Parathyroid adenoma (tissue), 2 donors: ENCODE measurements around the gene TRIM65.

Experiments used
- H2AFZ ChIP-seq: fragments of 300-600 bp; sonication (generic); one replicate; pipeline ENCODE4 v1.7.0; 2017; ENCODE audit warnings: antibody characterized with exemption, mild to moderate bottlenecking
- H3K27ac ChIP-seq: fragments of 300-600 bp; sonication (generic); one replicate; pipeline ENCODE4 v1.7.0; 2017
- H3K27me3 ChIP-seq: fragments of 300-600 bp; sonication (generic); one replicate; pipeline ENCODE4 v1.7.0; 2017; ENCODE audit warnings: low read length; ENCODE audit not compliant: control insufficient read depth, insufficient read depth
- H3K36me3 ChIP-seq: fragments of 300-600 bp; sonication (generic); one replicate; pipeline ENCODE4 v1.7.0; 2017; ENCODE audit warnings: low read length; ENCODE audit not compliant: control insufficient read depth, insufficient read depth
- H3K4me1 ChIP-seq: fragments of 300-600 bp; sonication (generic); one replicate; pipeline ENCODE4 v1.7.0; 2017; ENCODE audit warnings: control low read depth
- H3K4me2 ChIP-seq: fragments of 300-600 bp; sonication (generic); one replicate; pipeline ENCODE4 v1.7.0; 2017; ENCODE audit warnings: low read length
- H3K4me3 ChIP-seq: fragments of 300-600 bp; sonication (generic); one replicate; pipeline ENCODE4 v1.7.0; 2017; ENCODE audit warnings: low read depth, low read length
- H3K79me2 ChIP-seq: fragments of 300-600 bp; sonication (generic); one replicate; pipeline ENCODE4 v1.7.0; 2017; ENCODE audit warnings: control low read depth
- H3K9ac ChIP-seq: fragments of 300-600 bp; sonication (generic); one replicate; pipeline ENCODE4 v1.7.0; 2017; ENCODE audit warnings: mild to moderate bottlenecking
- H3K9me3 ChIP-seq: fragments of 300-600 bp; sonication (generic); one replicate; pipeline ENCODE4 v1.7.0; 2017; ENCODE audit warnings: low read length; ENCODE audit not compliant: control insufficient read depth
- CTCF ChIP-seq: fragments of 300-600 bp; sonication (generic); IDR thresholded peaks from one replicate; pipeline ENCODE4 v1.7.0; 2017; ENCODE audit warnings: antibody characterized with exemption, mild to moderate bottlenecking
- donor health status: primary hyperparathyroidism.

Gene TRIM65

GRCh38 chr17:75842411-75842810, 54.3 kb downstream of the TRIM65 start:
- Histone ChIP-seq H2AFZ (no peak overlapping the region), H3K9me3 (no peaks in the 10 kb centered on the region), H3K27ac (no peak overlapping the region), H3K36me3 (no peaks in the 10 kb centered on the region), H3K9ac (no peak overlapping the region), H3K79me2 (no peaks in the 10 kb centered on the region), H3K27me3 (no peaks in the 10 kb centered on the region), H3K4me3 (no peak overlapping the region), H3K4me2 (no peak overlapping the region), H3K4me1 (peaks cover 8% of the 10 kb centered on the region)
- no peak for TF ChIP-seq CTCF

- peaks cover 8% of the 10 kb centered on the region for H3K4me1 ChIP-seq
- H3K9me3 ChIP-seq = no peaks in the 10 kb centered on the region
- TF ChIP-seq CTCF = no peak
- H3K36me3 ChIP-seq = no peaks in the 10 kb centered on the region
- no peak overlapping the region for H3K4me3 ChIP-seq
- H3K27me3 ChIP-seq = no peaks in the 10 kb centered on the region
- H3K9ac ChIP-seq = no peak overlapping the region
- no peak overlapping the region for H3K4me2 ChIP-seq
- no peaks in the 10 kb centered on the region for H3K79me2 ChIP-seq
- H2AFZ ChIP-seq = no peak overlapping the region
- H3K27ac ChIP-seq = no peak overlapping the region
Measured at GRCh38 chr17:75840799-75841164, 56.0 kb downstream of the TRIM65 start.

DNA sequence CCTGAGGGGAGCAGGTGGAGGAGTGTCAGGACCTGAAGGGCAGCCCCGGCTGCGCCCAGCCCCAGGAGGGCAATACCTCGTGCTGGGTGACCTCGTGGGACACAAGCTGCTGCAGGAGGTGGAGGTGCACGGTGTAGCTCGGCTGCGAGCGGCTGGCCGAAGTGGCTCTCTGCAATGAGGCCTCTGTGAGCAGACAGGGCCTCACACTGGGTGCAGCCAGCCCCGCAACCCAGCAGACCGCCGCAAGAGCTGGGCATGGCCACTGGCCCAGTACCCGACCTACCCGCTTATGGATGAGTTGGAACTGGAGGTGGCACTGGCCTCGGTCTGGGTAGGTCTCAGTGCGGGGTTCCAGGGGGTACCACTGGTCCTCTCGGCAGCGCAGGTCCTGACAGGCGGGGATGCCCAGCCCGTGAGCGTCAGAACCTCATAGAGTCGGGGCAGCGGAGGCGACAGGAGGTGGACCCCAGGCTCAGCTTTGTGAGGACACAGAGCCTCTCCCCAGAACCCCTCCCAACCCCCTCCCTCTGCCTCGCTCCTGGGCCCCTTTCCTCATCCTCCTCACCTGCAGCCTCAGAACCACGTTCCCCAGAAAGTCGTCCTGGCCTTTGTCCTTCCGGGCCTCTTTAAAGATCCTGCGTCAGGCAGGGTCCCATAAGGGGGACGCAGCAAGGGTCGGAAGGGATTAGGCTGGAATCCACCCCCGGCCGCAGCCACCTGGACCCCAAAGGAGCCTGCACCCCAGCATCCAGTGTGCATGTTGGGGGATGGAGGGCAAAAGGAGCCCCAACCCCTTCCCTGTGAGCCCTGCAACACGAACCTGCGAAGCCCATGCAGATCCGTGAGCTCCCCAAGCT, 56.6 kb downstream of the TRIM65 start:
- no peaks in the 10 kb centered on the region for H3K79me2 ChIP-seq
- no peaks in the 10 kb centered on the region for H3K9me3 ChIP-seq
- H3K4me2 ChIP-seq = no peak overlapping the region
- H3K27ac ChIP-seq = no peak overlapping the region
- TF ChIP-seq CTCF = no peak
- no peak overlapping the region for H3K9ac ChIP-seq
- no peaks in the 10 kb centered on the region for H3K27me3 ChIP-seq
- peaks cover 4% of the 10 kb centered on the region for H3K4me1 ChIP-seq
- H3K36me3 ChIP-seq = no peaks in the 10 kb centered on the region
- H2AFZ ChIP-seq = no peak overlapping the region
- no peak overlapping the region for H3K4me3 ChIP-seq
